Thyroid gland (tissue), 4 donors: ENCODE results near the gene SLC6A16. TPM values are rescaled to one million over a fixed set of nuclear protein-coding genes. Genes with fewer than 3 reads are reported as not detected.
"Not testable (repeated sequence)": the region's sequence is repeated elsewhere in the genome, so short reads cannot be mapped to it uniquely, and the experiment has no call there.

Experiments
- DNase-seq, 2 donors: peaks; one replicate each; pipeline ENCODE4 v3.0.0-alpha.2; 2019
- H3K27ac ChIP-seq, 3 donors: fragments of 200-600 bp; sonication (generic); 1 replicate in 2 of 3; 2 replicates in 1 of 3; pipeline ENCODE4 v1.5.1; 2016 to 2019; ENCODE audit warnings: mild to moderate bottlenecking in 1 of 3, moderate library complexity in 1 of 3
- H3K27me3 ChIP-seq: fragments of 200-600 bp; sonication (generic); one replicate; pipeline ENCODE4 v1.5.1; 2019
- H3K36me3 ChIP-seq, 2 donors: fragments of 200-600 bp; sonication (generic); one replicate each; pipeline ENCODE4 v1.5.1; 2016 to 2019
- H3K4me1 ChIP-seq, 2 donors: fragments of 200-600 bp; sonication (generic); one replicate each; pipeline ENCODE4 v1.5.1; 2017 to 2019
- H3K4me3 ChIP-seq, 3 donors: fragments of 200-600 bp; sonication (generic); replicated peaks in 1 of 3; 1 replicate in 2 of 3; 2 replicates in 1 of 3; pipeline ENCODE4 v1.5.1; 2016; ENCODE audit warnings: mild to moderate bottlenecking in 1 of 3
- H3K9me3 ChIP-seq: fragments of 200-600 bp; sonication (generic); one replicate; pipeline ENCODE4 v1.5.1; 2017
- CTCF ChIP-seq, 6 experiments: fragments of 200-600 bp in 3 of 6; fragments of 450-650 bp in 3 of 6; sonication (generic) in 3 of 6; IDR thresholded peaks; one replicate each; pipeline ENCODE4 v1.5.1; 2016 to 2019; ENCODE audit warnings: antibody characterized with exemption in 6 of 6, mild to moderate bottlenecking in 2 of 6, inconsistent platforms in 1 of 6, moderate library complexity in 1 of 6
- POLR2A ChIP-seq, 2 donors: fragments of 450-650 bp; IDR thresholded peaks; one replicate each; pipeline ENCODE4 v1.6.1; 2017; ENCODE audit warnings: antibody characterized with exemption in 2 of 2, mild to moderate bottlenecking in 2 of 2, moderate library complexity in 1 of 2
- WGBS, 2 donors: methylation state at CpG; one replicate each; pipeline ENCODE4 v1.1.5; 2017; 5-methylcytosine and 5-hydroxymethylcytosine counted together
- intact Hi-C: fragments of 100-400 bp; cut with DNase I; formaldehyde crosslinking; loops from one replicate; pipeline ENCODE4 v1.15.1; 2023
- total RNA-seq, 4 donors: library from RNA; depleted of rRNA; stranded (reverse); fragments of >200 nt; gene quantifications; one replicate each; pipeline ENCODE4 v1.2.3, GENCODE V29; 2016

The SLC6A16 gene
- total RNA-seq, 4 donors from 2014 or later: 0.24 to 7.8 (median 1.4) TPM

- WGBS, 2 donors: 73 to 89% methylated on average over 2 of the region's 2 CpGs
- H3K4me1 ChIP-seq: peaks cover 4% of the 10 kb centered on the region in 2 donors
- TF ChIP-seq CTCF (IDR thresholded peaks at IDR 0.05) (peak in 2 of 6 experiments; percentile 29 to 44), POLR2A (IDR thresholded peaks at IDR 0.05) (no peak)
Measured at GRCh38 chr19:49327878-49328544, 3.0 kb upstream of the SLC6A16 start.

GRCh38 chr19:49326165-49326704 lies 1.2 kb upstream of the SLC6A16 start:
- Histone ChIP-seq H3K36me3 (no peaks in the 10 kb centered on the region), H3K4me1 (peaks cover 4% of the 10 kb centered on the region in 2 donors), H3K4me3 (no peak overlapping the region), H3K27me3 (no peaks in the 10 kb centered on the region), H3K9me3 (no peaks in the 10 kb centered on the region), H3K27ac (no peak overlapping the region)
- no peak for DNase-seq
- no peak for TF ChIP-seq POLR2A (IDR thresholded peaks at IDR 0.05)
- no peak for TF ChIP-seq CTCF (IDR thresholded peaks at IDR 0.05)
- intact Hi-C loops: no loop called here
- 93 to 98% methylated on average over 3 of the region's 3 CpGs for WGBS, 2 donors

More at GRCh38 chr19:49327878-49328544, 3.0 kb upstream of the SLC6A16 start:
- Histone ChIP-seq H3K9me3 (no peaks in the 10 kb centered on the region), H3K27ac (no peak overlapping the region), H3K27me3 (no peaks in the 10 kb centered on the region), H3K36me3 (no peaks in the 10 kb centered on the region), H3K4me3 (no peak overlapping the region)
- DNase-seq: no peak
- intact Hi-C loops: no loop called here

GRCh38 chr19:49325756-49326155 lies 765 bp upstream of the SLC6A16 start:
- H3K4me3 ChIP-seq, H3K27me3 ChIP-seq, H3K36me3 ChIP-seq, H3K9me3 ChIP-seq, intact Hi-C loops, DNase-seq, H3K4me1 ChIP-seq, H3K27ac ChIP-seq: not testable (repeated sequence)
- 95 to 97% methylated on average over 13 of the region's 13 CpGs for WGBS, 2 donors

GRCh38 chr19:49318296-49318695 lies 6.7 kb downstream of the SLC6A16 start:
- H3K27ac ChIP-seq: no peak overlapping the region
- intact Hi-C loops: no loop called here
- H3K4me1 ChIP-seq: no peaks in the 10 kb centered on the region
- TF ChIP-seq CTCF (IDR thresholded peaks at IDR 0.05) (no peak), POLR2A (IDR thresholded peaks at IDR 0.05) (no peak)
- no peaks in the 10 kb centered on the region for H3K9me3 ChIP-seq
- H3K4me3 ChIP-seq: no peak overlapping the region
- H3K27me3 ChIP-seq: no peaks in the 10 kb centered on the region
- DNase-seq: no peak
- no peaks in the 10 kb centered on the region for H3K36me3 ChIP-seq

GRCh38 chr19:49316284-49316683 lies 8.7 kb downstream of the SLC6A16 start:
- H3K27ac ChIP-seq: no peak overlapping the region
- H3K4me1 ChIP-seq: no peaks in the 10 kb centered on the region
- H3K4me3 ChIP-seq: no peak overlapping the region
- no peaks in the 10 kb centered on the region for H3K9me3 ChIP-seq
- H3K36me3 ChIP-seq: no peaks in the 10 kb centered on the region
- no peak for TF ChIP-seq CTCF (IDR thresholded peaks at IDR 0.05)
- no peak for TF ChIP-seq POLR2A (IDR thresholded peaks at IDR 0.05)
- no peaks in the 10 kb centered on the region for H3K27me3 ChIP-seq
- DNase-seq: no peak
- intact Hi-C loops: no loop called here
